SJCRH30 (cell line): Measurements from ENCODE around the gene HYCC1. TPM values are rescaled to one million over a fixed set of nuclear protein-coding genes. Genes with fewer than 3 reads are reported as not detected.

Experiments
- DNase-seq, 2 experiments: peaks; one replicate each; pipeline ENCODE4 v3.0.0-alpha.2; 2015 to 2020
- H3K27ac ChIP-seq: fragments of 250-450 bp; sonication (Bioruptor Pico); 2 replicates; pipeline ENCODE4 v1.5.1; 2020; ENCODE audit warnings: mild to moderate bottlenecking, moderate library complexity
- H3K27me3 ChIP-seq: fragments of 250-450 bp; sonication (Bioruptor Pico); 2 replicates; pipeline ENCODE4 v1.5.1; 2020; ENCODE audit warnings: mild to moderate bottlenecking, moderate library complexity
- H3K36me3 ChIP-seq: fragments of 250-450 bp; sonication (Bioruptor Pico); 2 replicates; pipeline ENCODE4 v1.5.1; 2020; ENCODE audit warnings: mild to moderate bottlenecking, moderate library complexity
- H3K4me1 ChIP-seq: fragments of 250-450 bp; sonication (Bioruptor Pico); 2 replicates; pipeline ENCODE4 v1.5.1; 2020; ENCODE audit warnings: mild to moderate bottlenecking, moderate library complexity
- H3K4me3 ChIP-seq: fragments of 250-450 bp; sonication (Bioruptor Pico); 2 replicates; pipeline ENCODE4 v1.5.1; 2020; ENCODE audit warnings: mild to moderate bottlenecking, moderate library complexity
- H3K9me3 ChIP-seq: fragments of 250-450 bp; sonication (Bioruptor Pico); replicated peaks from 2 replicates; pipeline ENCODE4 v1.5.1; 2020; ENCODE audit warnings: mild to moderate bottlenecking, moderate library complexity
- total RNA-seq: library from RNA; depleted of rRNA; stranded (reverse); fragments of >200 nt; shearing (Covaris generic); gene quantifications from 2 replicates; pipeline ENCODE4 v1.2.3, GENCODE V29; 2014

The HYCC1 gene
- total RNA-seq, 1 experiment from 2014 or later, result 82.6 TPM

DNA sequence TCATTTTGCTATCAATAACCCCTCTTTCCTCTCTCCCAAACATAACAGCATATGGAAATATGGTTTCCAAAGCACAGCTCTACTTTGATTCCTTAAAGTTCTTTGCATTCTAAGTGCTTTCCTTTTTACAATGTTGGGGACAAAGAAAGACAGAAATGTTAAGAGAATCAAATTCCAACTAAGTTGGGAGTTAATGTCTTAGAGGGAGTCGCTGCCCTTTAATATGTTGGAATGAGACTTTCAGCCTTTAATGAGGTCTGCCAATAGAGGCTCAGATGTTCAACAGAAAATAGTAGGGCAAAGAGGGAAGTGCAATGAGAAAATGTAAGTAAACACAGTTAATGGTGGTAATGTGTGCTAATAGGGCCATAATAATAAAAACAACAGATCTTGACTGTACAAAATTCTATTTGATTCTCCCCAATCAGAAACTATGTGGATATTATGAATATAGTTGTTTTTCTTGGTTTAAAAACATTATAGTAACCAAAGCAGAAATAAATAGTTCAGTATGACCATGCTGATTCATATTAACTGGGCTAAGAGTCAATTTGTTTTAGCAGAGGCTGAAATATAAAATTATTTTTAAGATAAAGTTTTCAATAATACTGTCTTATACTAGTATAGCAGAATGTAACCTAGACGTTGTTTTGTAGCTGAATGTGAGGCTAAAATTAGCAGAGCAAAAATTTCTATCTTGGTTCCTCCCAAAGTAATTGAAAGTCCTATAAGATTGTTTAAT is 10.3 kb downstream of the HYCC1 start:
- no peak overlapping the region for H3K27ac ChIP-seq
- H3K4me3 ChIP-seq, result no peak overlapping the region
- H3K9me3 ChIP-seq, result no peaks in the 10 kb centered on the region
- peaks cover 6% of the 10 kb centered on the region for H3K4me1 ChIP-seq
- H3K36me3 ChIP-seq, result no peaks in the 10 kb centered on the region
- DNase-seq, result no peak
- H3K27me3 ChIP-seq, result no peaks in the 10 kb centered on the region

DNA sequence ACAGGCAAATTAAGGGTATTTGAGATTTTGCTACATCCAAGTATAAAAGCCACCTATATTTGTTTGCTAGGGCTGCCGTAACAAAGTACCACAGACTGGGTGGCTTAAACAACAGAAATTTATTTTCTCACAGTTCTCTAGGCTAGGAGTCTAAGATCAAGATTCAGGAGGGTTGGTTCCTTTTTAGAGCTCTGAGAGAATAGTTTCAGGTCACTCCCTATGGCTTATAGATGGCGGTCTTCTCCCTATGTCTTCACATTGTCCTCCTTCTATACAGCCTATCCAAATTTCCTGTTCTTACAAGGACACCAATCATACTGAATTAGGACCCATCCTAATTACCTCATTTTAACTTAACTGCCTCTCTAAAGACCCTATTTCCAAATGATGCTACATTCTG is 11.2 kb downstream of the HYCC1 start:
- Histone ChIP-seq H3K4me3 (no peak overlapping the region), H3K9me3 (no peaks in the 10 kb centered on the region), H3K36me3 (no peaks in the 10 kb centered on the region), H3K4me1 (peaks cover 6% of the 10 kb centered on the region), H3K27ac (no peak overlapping the region), H3K27me3 (no peaks in the 10 kb centered on the region)
- DNase-seq, result no peak

DNA sequence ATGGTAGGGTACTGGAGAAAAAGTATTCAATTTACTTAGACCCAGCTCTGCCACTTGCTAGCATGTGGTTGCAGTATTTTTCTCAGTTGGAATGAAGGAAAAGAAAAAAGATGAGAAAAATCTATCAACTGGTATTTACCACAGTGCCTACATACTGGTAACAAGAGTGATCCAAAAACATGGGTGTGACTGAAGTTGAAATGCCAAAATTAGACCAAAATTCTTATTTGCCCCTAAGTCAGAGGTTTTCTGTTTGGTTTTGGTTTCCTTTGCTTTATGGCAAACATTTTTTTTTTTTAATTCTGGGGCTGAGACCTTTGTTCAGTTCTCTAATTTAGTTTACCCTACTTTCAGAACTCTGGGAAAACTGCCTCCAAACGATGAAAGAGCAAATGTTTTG is 12.3 kb downstream of the HYCC1 start:
- Histone ChIP-seq H3K4me3 (no peak overlapping the region), H3K4me1 (peaks cover 6% of the 10 kb centered on the region), H3K36me3 (no peaks in the 10 kb centered on the region), H3K27ac (no peak overlapping the region), H3K9me3 (no peaks in the 10 kb centered on the region), H3K27me3 (no peaks in the 10 kb centered on the region)
- no peak for DNase-seq

DNA sequence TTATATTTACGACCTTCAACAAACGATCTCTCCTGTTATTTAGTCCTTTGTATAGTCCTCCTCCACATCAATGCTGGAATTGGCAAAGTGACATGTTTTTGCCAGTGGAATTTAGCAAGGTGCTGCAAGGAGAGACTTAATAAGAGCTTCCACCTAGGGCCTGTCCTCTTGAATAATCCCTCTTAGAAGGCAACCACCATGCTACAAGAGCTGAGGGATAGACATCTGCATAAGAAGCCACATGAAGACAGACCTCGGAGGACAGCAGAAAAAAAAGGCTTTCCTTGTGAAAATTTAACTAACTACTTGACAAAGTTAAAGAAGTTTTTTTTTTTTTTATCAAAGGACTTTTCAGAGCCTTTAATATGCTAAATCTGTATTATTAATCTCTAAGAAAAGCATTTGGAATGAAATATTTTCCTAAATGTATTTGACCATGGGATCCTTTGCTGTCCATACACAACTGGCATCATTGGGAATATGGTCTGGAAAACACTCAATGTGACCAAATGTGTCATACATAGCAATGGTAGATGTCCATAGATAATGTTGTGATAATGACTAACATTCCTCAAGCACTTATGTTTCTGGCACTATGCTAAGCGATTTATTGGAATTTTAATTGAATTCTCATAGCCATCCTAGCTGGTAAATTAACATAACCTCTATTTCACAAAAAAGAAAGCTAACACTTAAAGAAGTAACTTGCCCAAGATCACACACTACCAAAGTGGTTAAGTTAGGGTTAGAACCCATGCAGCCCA is 13.2 kb downstream of the HYCC1 start:
- H3K36me3 ChIP-seq, result no peaks in the 10 kb centered on the region
- no peak overlapping the region for H3K27ac ChIP-seq
- no peak for DNase-seq
- H3K9me3 ChIP-seq, result no peaks in the 10 kb centered on the region
- H3K4me1 ChIP-seq, result peaks cover 6% of the 10 kb centered on the region
- no peaks in the 10 kb centered on the region for H3K27me3 ChIP-seq
- no peak overlapping the region for H3K4me3 ChIP-seq

DNA sequence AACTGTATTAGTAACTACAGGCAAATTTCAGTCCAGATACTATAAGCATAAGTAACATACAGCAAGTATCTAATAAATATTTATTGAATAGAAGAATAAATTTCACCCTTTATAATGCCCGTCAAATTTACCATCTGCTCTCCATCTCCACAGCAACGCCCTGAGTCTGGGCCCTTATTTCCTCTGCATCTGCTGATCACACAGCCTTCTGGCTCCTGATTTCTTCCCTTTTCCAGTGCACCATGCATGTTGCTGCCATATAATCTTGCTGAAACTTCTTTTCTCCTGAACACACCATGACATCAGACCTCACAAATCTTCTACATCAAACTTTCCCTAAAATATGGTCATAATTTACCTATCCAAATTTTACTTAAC is 15.4 kb downstream of the HYCC1 start:
- Histone ChIP-seq H3K4me1 (no peaks in the 10 kb centered on the region), H3K36me3 (no peaks in the 10 kb centered on the region), H3K4me3 (no peak overlapping the region), H3K9me3 (no peaks in the 10 kb centered on the region), H3K27ac (no peak overlapping the region), H3K27me3 (no peaks in the 10 kb centered on the region)
- DNase-seq, result no peak

DNA sequence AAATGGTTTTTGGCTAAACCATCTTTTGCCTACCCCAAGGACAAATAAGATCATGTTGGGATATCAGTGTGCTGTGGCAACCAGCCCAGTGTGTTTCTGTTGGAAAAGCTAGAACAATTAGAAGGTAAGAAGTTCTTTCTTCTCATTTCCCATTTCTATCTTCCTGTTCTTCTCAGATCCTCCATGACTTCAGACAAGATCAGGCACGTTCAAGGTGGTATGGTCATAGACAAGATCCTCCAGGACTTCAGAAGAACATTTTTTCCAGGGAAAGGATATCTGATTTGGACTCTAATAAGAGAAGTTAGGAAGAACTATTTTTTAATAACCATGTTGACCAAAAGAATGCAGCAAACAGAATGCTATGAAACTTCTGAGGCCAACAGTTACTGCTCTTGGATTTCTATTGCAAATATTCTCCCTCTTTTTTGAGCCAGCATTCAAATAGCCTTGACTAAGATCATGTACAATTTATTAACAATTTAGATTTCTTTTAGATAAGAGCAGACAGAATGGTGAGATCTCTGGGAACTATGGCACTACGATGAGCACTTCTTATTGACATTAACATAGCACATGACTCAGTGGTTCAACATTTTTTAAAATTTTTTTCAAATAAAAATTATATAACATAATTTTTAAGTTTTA is 15.9 kb downstream of the HYCC1 start:
- no peak for DNase-seq
- no peaks in the 10 kb centered on the region for H3K36me3 ChIP-seq

DNA sequence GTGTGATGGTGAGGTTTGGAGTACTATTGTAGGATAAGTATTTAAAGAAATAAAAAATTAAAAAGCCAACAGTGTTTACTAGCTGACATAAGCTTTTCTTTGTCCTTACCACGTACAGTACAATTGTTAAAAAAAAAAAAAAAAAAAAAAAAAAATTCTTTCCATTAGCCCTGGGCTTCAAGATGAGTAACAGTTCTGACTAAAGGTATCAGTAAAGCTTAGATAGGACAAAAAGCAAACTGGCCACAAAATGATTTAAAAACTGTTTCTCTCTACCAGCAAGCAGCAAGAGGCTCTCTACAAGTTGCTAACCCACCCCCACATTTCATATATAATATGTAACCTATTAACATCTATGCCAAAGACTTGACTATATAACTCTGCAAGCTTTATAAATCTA is 17.5 kb downstream of the HYCC1 start:
- H3K36me3 ChIP-seq, result no peaks in the 10 kb centered on the region
- H3K9me3 ChIP-seq, result no peaks in the 10 kb centered on the region
- H3K27me3 ChIP-seq, result no peaks in the 10 kb centered on the region
- no peaks in the 10 kb centered on the region for H3K4me1 ChIP-seq
- no peak for DNase-seq
- H3K4me3 ChIP-seq, result no peak overlapping the region
- no peak overlapping the region for H3K27ac ChIP-seq

More for the DNA sequence above, 15.9 kb downstream of the HYCC1 start:
- no peak overlapping the region for H3K27ac ChIP-seq
- H3K4me3 ChIP-seq, result no peak overlapping the region
- no peaks in the 10 kb centered on the region for H3K27me3 ChIP-seq
- no peaks in the 10 kb centered on the region for H3K9me3 ChIP-seq
- H3K4me1 ChIP-seq, result no peaks in the 10 kb centered on the region

DNA sequence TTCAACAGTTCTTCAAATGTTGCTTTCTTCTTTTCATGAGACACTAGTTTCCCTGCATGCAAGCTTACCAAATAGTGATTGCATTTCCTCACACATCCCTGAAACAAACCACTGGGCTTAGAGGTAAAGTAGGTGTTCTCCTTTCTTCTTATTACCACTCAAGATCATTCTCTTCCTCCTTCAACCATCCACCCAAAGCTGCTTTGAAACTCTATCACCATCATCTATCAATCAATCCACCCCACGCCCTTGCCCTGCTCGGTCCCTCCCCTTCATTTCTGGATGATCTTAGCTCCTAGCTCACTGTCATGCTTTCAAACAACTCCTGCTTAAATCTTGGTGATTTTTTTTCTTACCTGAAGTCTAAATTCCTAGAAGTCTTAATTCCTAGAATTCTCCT is 18.9 kb downstream of the HYCC1 start:
- no peak overlapping the region for H3K4me3 ChIP-seq
- no peak for DNase-seq
- no peak overlapping the region for H3K27ac ChIP-seq
- no peaks in the 10 kb centered on the region for H3K9me3 ChIP-seq
- H3K36me3 ChIP-seq, result no peaks in the 10 kb centered on the region
- H3K4me1 ChIP-seq, result peaks cover 9% of the 10 kb centered on the region
- H3K27me3 ChIP-seq, result no peaks in the 10 kb centered on the region

DNA sequence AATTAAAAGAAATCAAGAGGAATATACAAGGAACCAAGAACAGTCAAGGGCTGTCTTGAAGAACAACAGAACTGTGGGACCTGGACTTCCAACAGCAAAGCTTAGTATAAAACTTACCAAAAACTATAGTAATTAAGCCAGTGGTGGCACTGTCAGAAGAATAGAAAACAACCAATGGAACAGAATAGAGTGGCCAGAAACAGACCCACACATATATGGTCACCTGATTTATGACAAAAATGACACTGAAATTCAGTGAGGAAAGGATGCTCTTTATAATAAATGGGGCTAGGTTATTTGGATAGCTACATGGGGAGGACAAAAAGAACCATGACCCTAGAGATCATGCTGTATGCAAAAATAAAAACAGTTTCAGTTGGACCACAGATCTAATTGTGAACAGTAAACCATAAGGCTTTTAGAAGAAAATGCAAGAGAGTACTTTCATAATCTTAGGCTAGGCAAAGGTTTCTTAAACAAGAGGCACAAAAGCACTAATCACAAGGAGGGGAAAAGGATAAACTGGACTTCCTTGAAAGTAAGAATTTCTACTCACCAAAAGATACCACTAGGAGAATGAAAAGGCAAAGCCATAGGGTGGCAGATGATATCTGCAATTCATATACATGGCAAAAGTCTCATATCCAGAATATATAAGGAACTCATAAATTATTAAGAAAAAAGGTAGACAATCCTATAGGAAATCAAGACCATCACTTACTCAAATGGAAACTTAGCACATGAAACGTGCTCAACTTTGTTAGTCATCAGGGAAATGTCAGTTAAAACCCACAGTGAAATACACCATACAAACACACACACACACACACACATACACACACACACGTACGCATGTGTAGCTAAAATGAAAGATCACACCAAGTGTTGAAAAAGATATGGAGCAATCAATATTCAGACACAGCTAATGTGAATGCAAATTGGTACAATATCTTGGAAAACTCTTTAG is 20.8 kb downstream of the HYCC1 start:
- H3K27me3 ChIP-seq, result no peaks in the 10 kb centered on the region
- no peak for DNase-seq
- no peaks in the 10 kb centered on the region for H3K9me3 ChIP-seq
- H3K4me3 ChIP-seq, result no peak overlapping the region
- no peaks in the 10 kb centered on the region for H3K36me3 ChIP-seq
- H3K4me1 ChIP-seq, result peaks cover 12% of the 10 kb centered on the region
- no peak overlapping the region for H3K27ac ChIP-seq

DNA sequence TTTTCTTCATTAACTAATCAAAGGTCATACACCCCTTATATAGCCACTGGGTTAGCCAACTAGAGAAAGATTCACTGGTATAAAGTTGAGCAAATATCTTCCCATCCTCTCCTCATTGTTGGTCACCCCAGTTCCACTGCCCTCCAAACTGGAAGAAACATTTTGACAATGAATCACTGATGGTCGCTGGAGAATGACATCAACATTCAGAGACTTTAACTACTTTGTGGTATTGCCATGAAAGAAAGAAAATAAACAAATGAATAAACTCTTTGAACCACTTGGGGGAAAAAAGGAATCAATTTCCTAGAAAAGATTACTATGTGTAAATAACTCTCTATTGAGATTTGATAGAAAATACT is 23.4 kb downstream of the HYCC1 start:
- H3K36me3 ChIP-seq, result no peaks in the 10 kb centered on the region; the same call in 1 of the 2 replicates
- no peak overlapping the region for H3K4me3 ChIP-seq
- H3K4me1 ChIP-seq, result peaks cover 12% of the 10 kb centered on the region
- no peak overlapping the region; the same call in 1 of the 2 replicates for H3K27ac ChIP-seq
- H3K27me3 ChIP-seq, result no peaks in the 10 kb centered on the region
- peak in 1 of 2 experiments; percentile 42 for DNase-seq
- H3K9me3 ChIP-seq, result no peaks in the 10 kb centered on the region

DNA sequence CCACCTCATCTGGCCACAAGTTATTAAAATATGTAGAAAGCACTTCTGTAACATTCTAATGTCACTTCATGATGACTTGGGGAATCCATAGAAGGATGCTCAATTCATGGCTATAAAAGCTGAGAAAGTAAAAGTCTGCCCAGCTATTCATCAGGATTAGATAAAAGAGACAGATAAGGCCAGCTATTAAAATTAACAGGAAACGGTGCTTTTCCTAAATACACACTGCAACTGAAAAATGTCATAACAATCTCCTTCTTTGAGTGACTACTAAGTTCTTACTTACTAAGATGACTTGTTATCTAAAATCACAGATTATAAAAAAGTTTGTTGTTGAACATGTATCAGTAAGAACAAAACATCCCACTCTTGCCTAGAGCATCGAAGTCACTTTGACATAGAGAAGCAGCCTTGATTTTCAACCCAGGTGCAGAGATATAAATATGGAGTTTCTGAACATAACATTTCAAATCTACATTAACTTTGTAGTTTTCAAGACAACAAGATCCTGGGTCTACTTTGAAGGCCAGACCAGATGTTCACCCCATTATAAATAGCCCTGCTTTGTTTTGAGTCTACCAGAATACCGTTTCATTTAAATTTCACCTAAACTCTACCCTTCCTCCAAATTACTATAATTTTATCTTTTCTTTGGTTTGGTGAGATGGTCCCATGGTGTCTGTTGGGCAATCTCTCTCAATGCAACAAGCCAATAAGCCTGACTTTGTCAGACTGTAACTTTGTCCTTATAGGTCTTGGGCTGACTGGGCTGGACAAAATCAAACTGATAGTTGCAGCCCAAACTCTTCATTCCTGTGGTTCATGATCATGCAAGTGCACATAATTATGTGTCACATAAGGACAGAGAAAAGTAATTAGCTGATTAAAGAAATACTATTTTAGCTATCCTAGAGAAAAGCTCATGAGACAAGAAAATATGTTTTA is 24.0 kb downstream of the HYCC1 start:
- Histone ChIP-seq H3K4me3 (no peak overlapping the region), H3K4me1 (peaks cover 12% of the 10 kb centered on the region), H3K27ac (no peak overlapping the region; the same call in 1 of the 2 replicates), H3K9me3 (no peaks in the 10 kb centered on the region), H3K27me3 (no peaks in the 10 kb centered on the region), H3K36me3 (no peaks in the 10 kb centered on the region; the same call in 1 of the 2 replicates)
- DNase-seq, result no peak

DNA sequence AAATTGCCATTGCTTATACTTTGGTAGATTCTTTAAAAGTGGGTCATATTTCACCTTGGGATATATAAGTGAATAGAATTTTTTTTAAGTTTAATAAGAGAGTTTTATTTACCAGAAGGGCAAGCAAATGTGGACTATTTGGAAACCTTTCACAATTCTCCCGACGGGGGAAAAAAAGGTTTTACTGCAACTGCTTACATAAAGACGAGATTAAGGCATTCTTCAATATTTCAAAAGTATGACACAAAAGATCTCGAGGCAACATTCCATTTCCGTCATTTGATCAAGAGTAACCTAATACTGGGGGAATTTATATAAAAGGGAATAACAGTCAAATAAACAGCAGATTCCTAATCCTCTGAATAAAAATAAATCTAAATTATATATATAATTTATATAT is 28.5 kb downstream of the HYCC1 start:
- Histone ChIP-seq H3K4me1 (peaks cover 5% of the 10 kb centered on the region), H3K27ac (no peak overlapping the region), H3K9me3 (no peaks in the 10 kb centered on the region), H3K4me3 (no peak overlapping the region), H3K27me3 (no peaks in the 10 kb centered on the region), H3K36me3 (no peaks in the 10 kb centered on the region; the same call in 1 of the 2 replicates)
- DNase-seq, result no peak

DNA sequence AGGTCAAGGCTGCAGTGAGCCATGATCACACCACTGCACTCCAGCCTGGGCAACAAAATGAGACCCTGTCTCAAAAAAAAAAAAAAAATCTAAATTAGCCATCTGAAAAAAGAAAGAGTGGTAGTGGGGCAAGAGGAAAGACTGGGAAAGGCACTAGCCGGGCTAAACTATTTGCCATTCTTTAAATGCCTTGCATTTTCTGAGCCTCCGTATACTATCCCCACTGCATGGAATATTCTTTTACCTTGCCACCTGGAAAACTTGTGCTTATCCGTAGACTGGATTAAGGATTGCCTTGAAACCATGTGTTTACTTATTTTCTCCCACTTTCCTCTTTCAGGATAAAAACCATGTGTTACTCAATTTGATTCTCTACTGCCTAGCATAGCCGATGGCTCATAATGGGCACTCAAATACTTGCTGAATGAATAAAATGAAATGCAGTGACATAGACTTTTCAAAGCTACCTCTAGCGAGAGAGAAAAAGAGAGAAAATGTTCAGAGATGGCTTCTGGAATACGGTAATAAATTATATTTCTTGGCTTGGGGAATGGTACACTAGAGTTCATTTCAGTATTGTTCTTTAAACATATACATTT is 30.6 kb downstream of the HYCC1 start:
- Histone ChIP-seq H3K4me3 (no peak overlapping the region), H3K27ac (no peak overlapping the region), H3K9me3 (no peaks in the 10 kb centered on the region), H3K27me3 (no peaks in the 10 kb centered on the region), H3K36me3 (no peaks in the 10 kb centered on the region; the same call in 1 of the 2 replicates), H3K4me1 (no peaks in the 10 kb centered on the region)
- DNase-seq, result no peak
